Activated CD8-positive, alpha-beta memory T cell treated with anti-CD3 and anti-CD28 coated beads, Interleukin-2, amount 50 U/mL, for 48 hours (primary cell): Measurements from ENCODE around the gene U2AF2.

ENCODE experiments used
- DNase-seq: peaks from one replicate; pipeline ENCODE4 v3.0.0-alpha.2; 2020

The U2AF2 gene

DNA sequence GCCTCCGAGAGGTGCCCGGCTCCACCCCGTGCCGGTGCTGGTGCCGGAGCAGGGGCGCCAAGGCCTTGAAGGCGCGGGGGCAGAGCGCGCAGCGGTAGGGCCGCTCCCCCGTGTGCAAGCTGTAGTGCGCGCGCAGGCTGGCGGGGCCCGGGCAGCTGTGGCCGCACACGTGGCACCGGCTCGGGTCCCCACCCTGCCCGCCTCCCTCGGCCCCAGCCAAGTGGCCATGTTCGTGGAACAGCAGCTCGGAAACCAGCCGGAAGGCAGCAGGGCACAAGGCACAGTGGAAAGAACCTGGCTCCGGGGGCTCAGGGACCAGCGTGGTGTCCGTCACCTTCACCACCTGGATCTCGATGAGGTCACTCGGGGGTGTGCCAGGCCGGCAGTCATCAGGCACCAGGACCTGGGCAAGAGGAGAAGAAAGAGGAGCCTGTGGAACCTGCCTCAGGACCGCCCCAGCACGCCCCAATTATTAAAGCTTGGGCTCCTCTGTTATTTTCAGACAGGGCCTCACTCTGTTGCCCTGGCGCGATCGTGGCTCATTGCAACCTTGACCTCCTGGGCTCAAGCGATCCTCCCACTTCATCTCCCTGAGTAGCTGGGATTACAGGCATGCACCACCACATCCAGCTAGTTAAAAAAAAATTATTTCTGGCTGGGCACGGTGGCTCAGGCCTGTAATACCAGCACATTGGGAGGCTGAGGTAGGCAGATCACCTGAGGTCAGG, 32.4 kb upstream of the U2AF2 start:
- DNase-seq, result no peak

DNA sequence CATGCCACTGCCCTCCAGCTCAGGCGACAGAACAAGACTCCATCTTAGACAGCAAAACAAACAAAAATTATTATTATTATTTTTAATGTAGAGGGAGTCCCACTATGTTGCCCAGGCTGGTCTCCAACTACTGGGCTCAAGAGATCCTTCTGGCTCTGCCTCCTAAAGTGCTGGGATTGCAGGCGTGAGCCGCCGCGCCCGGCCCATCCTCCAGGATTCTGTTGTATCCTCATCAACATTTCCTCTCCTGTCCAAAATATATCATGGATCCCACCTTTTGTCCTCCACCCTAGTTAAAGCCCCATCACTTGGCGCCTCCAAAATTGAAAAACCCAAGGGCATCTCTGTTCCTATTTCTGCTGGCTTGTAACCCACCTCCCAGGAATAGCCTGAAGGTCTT, 31.7 kb upstream of the U2AF2 start:
- no peak for DNase-seq

DNA sequence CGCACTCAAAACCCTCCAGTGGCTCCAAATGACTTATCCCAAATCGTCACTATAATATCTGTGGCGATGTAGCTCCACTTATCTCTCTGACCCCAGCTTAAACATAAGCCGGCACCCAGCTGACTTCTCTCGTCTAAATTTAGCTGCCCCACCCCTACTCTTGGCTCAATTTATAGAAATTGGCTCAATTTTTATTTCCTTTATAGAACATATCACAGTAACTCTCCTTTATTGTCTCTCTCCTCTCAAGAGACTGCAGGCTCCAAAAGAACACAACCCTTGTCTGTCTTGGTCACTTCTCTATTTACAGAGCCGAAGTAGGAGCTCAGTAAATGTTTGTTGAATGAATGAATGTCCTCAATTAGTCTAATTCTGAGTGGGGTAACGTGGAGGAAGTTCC, 31.3 kb upstream of the U2AF2 start:
- DNase-seq, result no peak

DNA sequence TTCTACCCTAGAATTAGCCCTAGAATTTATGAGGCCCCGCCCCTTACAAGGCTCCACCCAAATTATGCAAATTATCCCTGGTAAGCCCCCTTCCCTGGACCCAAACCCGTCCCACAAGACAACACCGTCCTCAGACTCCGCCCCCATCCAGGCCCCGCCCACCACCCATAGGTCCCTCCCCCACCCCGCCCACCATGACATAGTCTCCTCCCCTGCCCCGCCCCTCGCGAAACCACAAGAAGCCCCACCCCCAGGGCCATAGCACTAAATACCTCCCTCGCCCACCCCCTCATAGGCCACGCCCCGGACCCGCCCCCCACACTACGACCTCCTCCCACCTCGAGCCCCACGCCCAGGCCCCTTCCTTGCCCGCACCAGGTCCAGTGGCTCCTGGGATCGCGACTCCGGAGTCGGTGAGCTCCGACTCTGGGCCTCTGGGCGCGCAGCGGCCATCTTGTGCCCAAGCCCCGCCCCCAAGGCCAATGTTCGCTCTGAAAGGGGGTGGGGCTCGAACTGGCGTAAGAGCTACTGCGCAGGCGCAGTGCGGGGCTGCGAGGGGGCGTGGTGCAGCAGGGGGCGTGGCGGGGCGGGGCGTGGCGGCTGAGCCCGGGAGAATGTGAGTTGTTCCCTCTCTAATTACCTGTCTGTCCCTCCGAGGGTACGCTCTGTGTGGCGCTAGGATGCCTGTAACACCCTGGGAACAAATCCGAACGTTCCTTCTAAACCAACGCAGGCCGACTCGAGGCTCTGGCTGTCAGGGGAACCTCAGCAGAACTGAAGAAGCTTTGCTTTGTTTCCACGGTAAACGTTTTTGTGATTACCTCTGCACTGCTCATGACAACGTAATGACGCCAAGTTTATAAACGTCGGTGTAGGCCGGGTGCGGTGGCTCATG, 30.5 kb upstream of the U2AF2 start, which contains the start of gene ZNF784:
TSS of gene ZNF784 (minus strand) at position 458 of the 895 bp plus-strand sequence. CDS start at position 453, 5 bp downstream.
- peak; percentile 98 for DNase-seq

DNA sequence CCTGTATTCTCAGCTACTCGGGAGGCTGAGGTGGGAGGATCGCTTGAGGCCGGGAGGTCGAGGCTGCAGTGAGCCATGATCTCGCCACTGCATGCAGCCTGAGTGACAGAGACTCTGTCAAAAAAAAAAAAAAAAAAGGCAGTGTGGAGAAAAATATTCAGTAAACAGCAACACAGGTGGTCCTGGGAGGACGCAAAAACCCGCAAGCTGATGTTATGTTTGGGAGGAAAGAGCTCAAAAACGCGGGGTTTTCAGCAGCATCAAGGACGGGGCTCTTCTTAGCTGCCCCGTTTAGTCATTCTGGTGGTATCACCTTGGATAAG, 29.9 kb upstream of the U2AF2 start:
- no peak for DNase-seq

DNA sequence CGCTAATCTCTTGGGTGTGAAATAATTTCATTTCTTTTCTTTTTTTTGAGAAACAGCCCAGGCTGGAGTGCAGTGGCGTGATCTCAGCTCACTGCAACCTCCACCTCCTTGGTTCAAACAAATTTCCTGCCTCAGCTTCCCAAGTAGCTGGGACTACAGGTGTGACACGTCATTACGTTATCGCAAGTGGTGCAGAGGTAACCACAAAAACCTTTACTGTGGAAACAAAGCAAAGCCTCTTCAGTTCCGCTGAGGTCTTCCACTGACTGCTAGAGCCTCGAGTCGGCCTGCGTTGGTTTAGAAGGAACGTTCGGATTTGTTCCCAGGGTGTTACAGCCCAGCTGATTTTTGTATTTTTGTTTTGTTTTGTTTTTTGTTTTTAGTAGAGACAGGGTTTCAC, 28.5 kb upstream of the U2AF2 start:
- peak; percentile 62 for DNase-seq

DNA sequence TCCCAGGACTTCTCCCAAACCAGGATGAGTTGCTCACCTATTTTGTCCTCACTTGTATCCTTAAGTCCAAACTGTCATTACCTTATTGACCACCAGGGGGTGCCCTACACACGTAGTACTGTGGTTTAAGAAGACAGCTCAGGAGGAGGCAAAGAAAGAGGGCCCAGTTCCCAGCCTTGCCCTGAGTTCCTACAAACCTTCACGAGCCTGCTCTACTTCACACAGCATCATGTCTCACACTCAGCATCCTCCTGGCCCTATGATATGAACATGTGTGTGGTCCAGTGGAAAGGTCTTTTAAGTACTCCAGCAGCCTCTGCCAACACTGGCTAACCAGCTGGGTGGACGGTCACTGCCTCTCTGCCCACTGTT, 22.4 kb upstream of the U2AF2 start:
- peak; percentile 90 for DNase-seq

DNA sequence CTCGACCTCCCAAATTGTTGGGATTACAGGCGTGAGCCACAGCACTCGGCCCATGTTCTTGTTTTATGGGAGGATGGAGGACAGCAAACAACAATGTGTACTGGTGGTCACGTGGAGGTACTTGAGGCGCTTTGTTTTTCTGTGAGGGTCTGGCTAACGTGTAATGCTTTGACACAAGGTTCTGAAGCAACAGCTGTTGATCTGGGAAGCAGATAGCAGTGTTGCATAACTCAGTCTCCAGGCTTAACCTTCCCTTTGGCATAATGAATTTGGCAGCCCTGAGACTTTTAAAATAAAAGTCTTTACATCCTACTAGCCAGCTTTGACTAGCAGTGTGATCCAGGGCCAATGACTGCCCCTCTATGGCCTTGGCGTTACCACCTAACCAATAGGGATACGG, 21.0 kb upstream of the U2AF2 start:
- no peak for DNase-seq

DNA sequence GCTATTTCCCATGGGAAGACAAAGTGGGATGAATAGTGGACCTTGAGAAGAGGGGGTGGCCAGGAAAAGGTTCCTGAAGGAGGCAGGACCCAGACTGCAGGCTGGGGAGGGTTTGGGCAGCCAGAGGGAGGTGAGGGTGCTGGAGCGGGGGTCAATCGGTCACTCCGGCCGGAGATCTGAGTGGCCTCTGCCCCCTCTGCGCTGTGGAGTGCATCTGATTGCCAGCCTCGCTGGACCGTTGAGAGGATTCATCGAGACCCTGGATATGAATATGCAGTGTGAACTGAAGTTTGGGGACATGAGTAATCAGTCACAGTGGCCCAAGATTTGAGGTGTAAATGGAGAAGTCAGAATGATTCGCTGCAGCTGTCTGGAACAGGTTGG, 19.5 kb upstream of the U2AF2 start:
- DNase-seq, result no peak

DNA sequence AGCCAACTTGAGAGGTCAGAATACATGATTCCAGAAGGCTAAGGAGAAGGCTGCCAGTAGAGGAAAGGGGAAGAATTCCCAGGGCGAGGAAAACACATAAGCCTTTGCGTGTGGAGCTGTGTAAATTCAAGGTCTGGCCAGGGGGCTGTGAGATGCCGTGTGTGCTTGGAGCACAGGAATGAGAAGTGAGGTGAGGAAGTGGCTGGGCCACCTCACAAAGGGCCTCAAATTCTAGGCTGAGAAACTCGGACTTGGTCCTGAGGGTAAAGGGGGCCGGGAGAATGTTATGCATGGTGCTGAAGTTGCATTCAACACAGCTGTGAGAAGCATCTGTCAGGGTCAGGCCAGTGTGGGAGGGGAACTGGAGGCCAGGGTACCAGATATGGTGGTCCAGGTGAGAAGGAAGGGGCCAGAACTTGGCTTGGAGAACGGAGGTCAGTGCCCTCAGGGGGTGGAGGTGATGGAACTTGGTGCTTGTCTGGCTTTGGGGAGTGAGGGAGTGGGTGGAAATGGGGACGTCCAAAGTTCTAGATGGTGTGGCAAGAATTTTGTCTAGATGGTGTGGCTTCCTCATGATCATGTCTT, 18.9 kb upstream of the U2AF2 start:
- no peak for DNase-seq

DNA sequence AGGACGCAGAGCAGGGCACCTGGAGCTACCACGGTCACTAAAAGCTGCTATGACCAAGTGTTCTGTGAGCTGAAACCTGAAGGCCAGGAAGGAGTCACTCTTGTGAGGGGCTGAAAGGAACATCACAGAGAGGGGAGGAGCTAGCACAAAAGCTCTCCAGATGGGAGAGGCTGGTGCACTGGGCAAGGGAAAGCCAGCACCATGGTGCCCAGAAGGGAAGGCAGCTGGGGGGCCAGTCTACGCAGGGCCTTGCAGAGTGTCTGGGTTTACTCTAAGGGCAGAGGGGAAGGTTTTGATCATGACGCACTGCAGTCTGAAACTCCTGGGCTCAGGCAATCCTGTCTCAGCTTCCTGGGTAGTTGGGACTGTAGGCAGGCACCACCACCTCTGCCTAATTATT, 18.1 kb upstream of the U2AF2 start:
- DNase-seq, result no peak

DNA sequence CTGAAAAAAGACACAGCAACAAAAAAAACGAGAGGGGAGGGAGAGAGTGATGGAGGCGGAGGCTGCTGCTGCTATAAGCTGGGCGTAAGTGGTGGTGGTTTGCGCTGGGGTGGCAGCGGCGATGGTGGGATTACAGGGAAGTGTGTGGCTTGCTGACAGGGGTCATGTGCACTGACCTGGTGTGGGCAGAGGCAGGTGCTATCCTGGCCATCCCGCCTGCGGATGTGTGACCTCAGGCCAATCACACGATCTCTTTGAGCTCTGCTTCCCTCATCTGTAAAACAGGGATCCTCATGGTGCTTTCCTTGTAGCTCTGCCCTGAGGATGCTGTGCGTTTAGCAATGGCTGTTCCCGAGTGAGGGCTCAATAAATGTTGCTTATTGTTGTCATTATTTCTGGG, 17.3 kb upstream of the U2AF2 start:
- no peak for DNase-seq

DNA sequence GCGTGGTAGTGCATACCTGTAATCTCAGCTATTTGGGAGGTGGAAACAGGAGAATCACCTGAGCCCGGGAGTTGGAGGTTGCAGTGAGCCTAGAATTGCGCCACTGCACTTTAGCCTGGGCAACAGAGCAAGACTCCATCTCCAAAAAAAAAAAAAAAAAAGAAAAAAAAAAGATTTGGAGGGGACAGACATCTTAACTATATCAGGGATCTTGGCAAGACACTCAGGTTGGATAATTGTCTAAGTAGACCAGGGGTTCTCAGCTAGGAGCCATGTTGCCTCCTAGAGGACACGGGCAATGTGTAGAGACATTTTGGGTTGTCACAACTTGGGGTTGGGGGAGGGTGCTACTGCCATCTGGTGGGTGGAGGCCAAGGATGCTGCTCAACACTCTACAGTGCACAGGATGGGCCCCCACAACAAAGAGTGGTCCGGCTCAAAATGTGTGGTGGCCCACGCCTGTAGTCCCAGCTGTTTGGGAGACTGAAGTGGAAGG, 15.9 kb upstream of the U2AF2 start:
- no peak for DNase-seq

DNA sequence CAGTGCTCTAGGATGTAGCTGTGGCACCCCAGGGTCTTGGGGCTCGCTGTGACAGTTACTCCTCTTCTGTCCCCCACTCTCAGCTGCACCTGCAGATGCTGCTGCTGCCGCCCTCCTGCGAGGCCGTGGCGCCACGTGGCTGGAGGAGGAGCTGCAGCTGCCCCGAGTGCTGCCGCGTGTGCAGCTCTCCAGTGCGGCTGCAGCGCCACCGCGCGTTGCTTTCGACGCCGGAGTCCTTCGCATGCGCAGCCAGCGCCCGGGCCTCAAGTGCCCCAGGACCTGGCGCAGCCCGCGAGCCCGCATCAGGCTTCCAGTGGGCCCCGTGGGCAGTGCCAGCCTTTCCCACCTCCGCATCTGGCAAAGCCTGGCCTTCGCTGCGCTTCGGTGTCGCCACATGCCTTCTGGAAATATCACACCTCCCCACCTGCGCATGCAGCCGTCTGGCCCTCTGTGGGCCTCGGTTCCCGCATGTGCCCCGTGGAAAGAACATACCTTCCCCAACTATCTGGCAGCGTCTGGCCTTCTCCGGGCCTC, 14.7 kb upstream of the U2AF2 start:
- peak; percentile 85 for DNase-seq

DNA sequence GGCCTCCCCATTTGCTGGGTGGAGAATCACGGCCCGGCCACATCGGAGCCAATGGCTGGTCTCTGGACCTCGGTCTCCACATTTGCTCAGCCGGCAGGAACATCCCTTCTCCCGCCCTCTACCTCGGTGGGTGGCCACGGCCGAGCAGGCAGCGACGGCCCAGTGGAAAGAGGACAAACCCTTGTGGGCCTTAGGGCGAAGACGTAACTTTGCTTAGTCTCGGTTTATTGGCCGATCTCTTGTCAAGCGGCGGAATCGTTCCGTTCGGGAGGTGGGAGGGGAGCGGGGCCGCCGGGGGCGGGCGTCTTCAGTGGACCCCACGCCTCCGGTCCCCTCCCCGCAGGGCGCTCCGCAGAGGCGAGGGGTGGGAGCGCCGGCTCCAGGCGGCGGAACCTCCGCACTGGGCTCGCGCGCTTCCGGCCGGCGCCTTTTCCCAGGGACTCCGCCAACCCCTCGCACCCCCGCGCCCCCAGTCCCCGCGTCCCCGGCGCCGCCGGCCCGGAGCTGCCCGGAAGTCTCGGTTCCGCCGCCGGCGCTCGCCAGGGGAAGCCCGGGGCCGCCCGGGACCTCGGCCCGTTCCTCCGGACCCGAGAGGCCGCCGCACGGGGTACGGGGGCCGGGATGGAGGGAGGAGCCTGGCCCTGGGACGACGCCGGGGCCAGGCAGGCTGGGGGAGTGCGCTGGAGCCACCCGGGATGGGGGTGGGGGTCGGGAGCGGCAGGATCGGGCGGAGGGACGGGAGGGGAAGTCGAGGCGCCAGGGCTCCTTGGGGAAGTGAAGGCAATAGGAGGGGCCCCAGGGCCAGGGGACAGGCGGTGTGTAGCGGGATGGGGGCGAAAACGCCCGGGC, 14.0 kb upstream of the U2AF2 start, which contains the start of gene ZNF580:
TSS of gene ZNF580 (plus strand) at position 426 of the 849 bp plus-strand sequence. CDS start 1,507 bp downstream, outside the sequence.
- peak; percentile 89 for DNase-seq

DNA sequence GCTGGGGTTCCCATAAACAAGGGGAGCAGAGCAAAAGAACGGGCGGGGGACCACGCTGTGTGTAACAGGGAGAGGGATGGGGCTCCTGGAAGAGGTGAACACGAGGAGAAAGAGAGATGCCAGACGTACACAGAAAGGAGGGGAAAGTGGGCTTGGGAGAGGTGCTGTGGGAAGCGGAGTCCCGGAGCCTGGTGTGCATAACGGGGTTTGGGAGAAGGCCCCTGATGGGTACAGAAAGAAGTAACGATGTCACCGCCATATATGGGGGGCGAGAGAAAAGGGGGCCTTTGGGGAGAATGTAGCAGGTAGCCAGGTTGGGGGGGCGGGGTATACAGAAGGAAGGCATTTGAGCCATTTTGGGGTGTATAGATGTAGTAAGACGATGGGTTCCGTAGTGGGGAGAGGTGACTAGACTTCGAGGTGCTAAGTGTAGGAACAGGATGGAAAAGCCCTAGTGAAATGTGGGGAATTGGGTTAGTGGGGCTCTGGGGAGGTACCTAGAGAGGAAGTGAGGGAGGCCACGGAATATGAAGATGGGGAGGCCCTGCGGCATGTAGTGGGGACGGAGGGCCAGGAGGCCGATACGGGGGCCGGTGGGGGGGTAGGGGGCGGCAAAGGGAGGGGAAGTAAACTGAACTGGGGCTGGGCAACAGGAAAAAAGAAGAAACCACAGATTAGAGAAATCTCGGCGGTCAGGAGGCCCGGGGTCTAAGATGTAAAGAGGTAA, 13.2 kb upstream of the U2AF2 start:
- DNase-seq, result no peak

DNA sequence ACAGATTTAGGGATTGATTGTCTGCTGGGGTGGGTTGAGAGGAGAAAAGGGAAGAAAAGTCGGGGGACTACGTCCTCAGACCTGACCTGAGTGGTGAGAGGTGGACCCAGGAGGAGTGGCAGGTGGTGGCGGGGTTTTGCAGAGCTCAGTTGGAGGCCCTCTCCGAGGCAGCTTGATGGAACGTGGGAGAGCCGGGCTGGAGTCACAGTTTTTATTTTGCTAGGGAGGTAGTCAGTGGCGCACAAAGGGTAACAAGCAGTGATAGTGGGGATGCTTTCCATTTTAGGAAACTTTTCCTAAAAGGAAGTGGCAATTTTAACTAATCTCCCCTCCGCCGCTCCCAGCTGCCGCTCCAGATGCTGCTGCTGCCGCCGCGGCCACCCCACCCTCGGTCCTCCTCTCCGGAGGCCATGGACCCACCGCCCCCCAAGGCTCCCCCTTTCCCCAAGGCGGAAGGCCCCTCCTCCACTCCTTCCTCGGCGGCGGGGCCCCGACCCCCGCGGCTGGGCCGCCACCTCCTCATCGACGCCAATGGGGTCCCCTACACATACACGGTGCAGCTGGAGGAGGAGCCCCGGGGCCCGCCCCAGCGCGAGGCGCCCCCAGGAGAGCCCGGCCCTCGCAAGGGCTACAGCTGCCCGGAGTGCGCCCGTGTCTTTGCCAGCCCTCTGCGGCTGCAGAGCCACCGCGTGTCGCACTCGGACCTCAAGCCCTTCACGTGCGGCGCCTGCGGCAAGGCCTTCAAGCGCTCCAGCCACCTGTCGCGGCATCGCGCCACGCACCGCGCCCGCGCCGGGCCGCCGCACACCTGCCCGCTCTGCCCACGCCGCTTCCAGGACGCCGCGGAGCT, 12.5 kb upstream of the U2AF2 start:
- no peak for DNase-seq

DNA sequence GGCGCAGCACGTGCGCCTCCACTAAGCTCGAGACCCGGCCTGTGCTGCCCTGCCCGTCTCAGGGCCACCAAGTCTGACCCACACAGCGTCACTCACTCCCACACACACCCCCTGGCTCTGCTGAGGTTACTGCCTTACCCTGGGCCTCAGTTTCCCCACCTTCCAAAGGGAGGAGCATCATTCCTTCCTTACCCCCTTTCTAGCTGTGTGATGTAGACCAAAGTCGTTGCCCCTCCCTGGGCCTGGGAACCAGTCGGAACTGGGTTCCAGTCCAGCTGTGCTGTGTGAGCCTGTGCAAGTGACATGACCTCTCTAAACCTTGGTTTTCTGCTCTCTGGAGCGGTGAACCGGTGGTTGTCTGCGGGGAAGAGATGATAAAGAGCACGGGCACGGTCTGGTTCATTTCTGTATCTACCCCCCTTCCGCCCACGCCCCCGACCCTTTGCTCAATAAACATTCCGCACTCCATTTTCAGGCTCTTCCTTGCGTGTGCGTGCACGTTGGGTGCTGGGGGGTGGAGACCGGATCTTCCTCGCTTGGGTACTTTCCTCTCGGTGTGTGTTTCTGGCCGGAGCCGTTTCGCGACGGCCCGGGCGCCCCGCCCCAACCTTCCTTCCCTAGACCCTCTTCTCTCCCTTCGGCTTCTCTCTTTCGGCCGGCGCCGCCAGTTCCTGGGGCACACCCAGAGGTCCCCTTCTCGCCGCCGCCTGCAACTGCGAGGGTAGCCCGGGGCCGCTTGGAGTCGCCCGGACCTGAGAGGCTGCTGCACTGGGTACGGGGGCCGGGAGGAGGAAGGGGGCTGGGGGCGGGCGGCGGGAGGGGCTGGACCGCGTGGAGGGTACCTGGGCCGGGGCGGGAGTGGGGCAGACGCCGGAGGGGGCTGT, 11.6 kb upstream of the U2AF2 start, which contains the start of gene ZNF581:
TSS of gene ZNF581 (plus strand) at position 647 of the 884 bp plus-strand sequence. CDS start 923 bp downstream, outside the sequence.
- DNase-seq, result peak; percentile 91

DNA sequence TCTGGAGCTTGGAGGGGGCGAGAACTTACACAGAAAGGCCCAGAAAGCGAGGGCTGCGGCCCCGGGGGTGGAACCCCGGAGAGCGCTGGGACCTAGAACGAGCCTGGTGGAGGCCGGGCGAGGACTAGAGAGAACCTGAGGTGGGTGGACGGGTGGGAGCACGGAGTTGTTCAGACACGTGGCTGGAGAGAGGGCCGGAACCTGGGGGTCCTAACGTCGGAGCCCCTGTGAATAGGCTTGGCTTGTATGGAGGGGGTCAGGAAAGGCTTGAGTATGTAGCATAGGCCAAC, 11.0 kb upstream of the U2AF2 start:
- DNase-seq, result no peak
